NB4 (cell line): ENCODE data around the gene C11orf98.

Experiments used
- POLR2A ChIP-seq: IDR thresholded peaks from 2 replicates; pipeline ENCODE4 v1.6.1; 2011; ENCODE audit warnings: mild to moderate bottlenecking; ENCODE audit not compliant: insufficient read length; ENCODE audit errors: extremely low read depth
- TF ChIP-seq, protein P1 (sequence below): IDR thresholded peaks from one replicate; pipeline ENCODE4 v1.5.1; 2012; ENCODE audit warnings: low read depth, low read length

DNA sequence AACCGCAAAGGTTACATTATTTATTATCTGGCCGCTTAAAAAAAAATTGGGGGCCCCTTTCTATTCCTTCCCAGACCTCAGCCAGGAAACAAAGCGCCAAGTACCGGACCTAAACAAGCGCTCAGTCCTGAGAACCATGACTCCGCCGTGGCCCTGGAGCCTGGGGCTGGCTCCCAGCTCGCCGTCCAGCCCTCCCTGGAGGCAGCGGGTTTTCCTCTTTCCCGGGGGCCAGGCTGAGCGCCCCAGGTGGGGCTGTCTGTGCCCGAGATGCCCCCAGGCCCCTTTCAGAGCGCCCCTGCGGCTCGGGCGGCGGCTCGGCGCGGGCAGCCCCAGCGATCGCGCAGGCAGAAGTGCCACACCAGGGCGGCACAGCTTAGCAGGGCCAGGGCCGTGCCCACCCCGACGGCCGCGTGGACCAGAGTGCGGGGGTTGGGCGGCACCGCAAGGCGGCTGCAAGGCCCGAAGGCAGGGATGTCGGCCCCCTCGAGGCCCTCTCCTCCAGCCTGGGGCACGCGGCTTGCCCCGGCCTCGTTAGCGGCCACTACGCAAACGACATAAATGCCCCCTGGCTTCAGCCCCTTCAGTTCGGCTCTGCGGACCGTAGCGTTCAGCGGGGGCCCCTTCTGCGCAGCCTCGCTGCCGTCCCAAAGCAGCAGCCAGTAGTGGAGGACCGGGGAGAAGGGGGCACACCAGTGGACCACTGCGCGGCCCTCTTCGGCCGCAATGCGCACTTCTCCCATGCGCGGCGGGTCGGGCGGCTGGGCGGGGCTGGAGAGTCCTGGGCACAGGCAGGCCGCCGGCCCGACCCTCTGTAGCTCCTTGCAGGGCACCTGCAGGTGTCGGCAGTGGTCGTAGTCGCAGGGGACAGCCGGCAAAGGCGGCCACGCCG lies 22.7 kb upstream of the C11orf98 start:
- TF ChIP-seq, protein P1, sequence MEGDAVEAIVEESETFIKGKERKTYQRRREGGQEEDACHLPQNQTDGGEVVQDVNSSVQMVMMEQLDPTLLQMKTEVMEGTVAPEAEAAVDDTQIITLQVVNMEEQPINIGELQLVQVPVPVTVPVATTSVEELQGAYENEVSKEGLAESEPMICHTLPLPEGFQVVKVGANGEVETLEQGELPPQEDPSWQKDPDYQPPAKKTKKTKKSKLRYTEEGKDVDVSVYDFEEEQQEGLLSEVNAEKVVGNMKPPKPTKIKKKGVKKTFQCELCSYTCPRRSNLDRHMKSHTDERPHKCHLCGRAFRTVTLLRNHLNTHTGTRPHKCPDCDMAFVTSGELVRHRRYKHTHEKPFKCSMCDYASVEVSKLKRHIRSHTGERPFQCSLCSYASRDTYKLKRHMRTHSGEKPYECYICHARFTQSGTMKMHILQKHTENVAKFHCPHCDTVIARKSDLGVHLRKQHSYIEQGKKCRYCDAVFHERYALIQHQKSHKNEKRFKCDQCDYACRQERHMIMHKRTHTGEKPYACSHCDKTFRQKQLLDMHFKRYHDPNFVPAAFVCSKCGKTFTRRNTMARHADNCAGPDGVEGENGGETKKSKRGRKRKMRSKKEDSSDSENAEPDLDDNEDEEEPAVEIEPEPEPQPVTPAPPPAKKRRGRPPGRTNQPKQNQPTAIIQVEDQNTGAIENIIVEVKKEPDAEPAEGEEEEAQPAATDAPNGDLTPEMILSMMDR: no peak
- TF ChIP-seq POLR2A: no peak
